OCI-LY7 (cell line): ENCODE data around the gene MAU2. TPM values are rescaled to one million over a fixed set of nuclear protein-coding genes. Genes with fewer than 3 reads are reported as not detected.
A peak's percentile ranks its signal among the peaks of the same experiment; 100 is the strongest.

Experiments
- BruUV-seq: library from RNA; stranded (reverse); fragments of 400-500 nt; replicated peaks from 2 replicates; lab custom pipeline; 2021; lab: Mats Ljungman, UMichigan
- CTCF ChIA-PET: fragments of 300-600 bp; sonication (Branson Sonifier 250); formaldehyde crosslinking; loops from one replicate; lab custom pipeline; 2022; ENCODE audit warnings: antibody characterized with exemption; ENCODE audit not compliant: unreplicated experiment; lab: Charles Lee
- POLR2A ChIA-PET: fragments of 300-600 bp; sonication (Branson Sonifier 250); formaldehyde crosslinking; loops from one replicate; lab custom pipeline; 2022; ENCODE audit warnings: antibody characterized with exemption; lab: Charles Lee
- DNase-seq: peaks from one replicate; pipeline ENCODE4 v3.0.0-alpha.2; 2015; ENCODE audit warnings: low spot score
- H2AFZ ChIP-seq: fragments of 200-600 bp; sonication (generic), shearing (Covaris generic); 2 replicates; pipeline ENCODE4 v1.6.1; 2014; ENCODE audit warnings: mild to moderate bottlenecking, antibody characterized with exemption, low read length, moderate library complexity
- H3K27ac ChIP-seq: fragments of 200-600 bp; sonication (generic); 2 replicates; pipeline ENCODE4 v1.5.1; 2014; ENCODE audit warnings: mixed run types, low read depth, mild to moderate bottlenecking, moderate library complexity, low read length, inconsistent platforms; ENCODE audit not compliant: poor library complexity, severe bottlenecking
- H3K36me3 ChIP-seq: fragments of 200-600 bp; sonication (generic); 2 replicates; pipeline ENCODE4 v1.6.1; 2014; ENCODE audit warnings: mild to moderate bottlenecking, antibody characterized with exemption, low read length, moderate library complexity, mixed read lengths; ENCODE audit not compliant: insufficient read depth
- H3K4me1 ChIP-seq: fragments of 200-600 bp; sonication (generic); 2 replicates; pipeline ENCODE4 v1.5.1; 2014; ENCODE audit warnings: mild to moderate bottlenecking, low read length; ENCODE audit not compliant: insufficient read depth, poor library complexity, severe bottlenecking
- H3K4me2 ChIP-seq: fragments of 200-600 bp; sonication (generic); 2 replicates; pipeline ENCODE4 v1.6.1; 2014; ENCODE audit warnings: mild to moderate bottlenecking, low read length
- H3K4me3 ChIP-seq: fragments of 200-600 bp; sonication (generic); 2 replicates; pipeline ENCODE4 v1.5.1; 2014; ENCODE audit warnings: mild to moderate bottlenecking, low read depth, low read length; ENCODE audit not compliant: poor library complexity, severe bottlenecking
- H3K79me2 ChIP-seq: fragments of 200-600 bp; sonication (generic); 2 replicates; pipeline ENCODE4 v1.6.1; 2016; ENCODE audit warnings: low read depth, mild to moderate bottlenecking, low read length, moderate library complexity, mixed read lengths; ENCODE audit not compliant: insufficient read depth
- H3K9me2 ChIP-seq: fragments of 200-600 bp; sonication (generic); 2 replicates; pipeline ENCODE4 v1.6.1; 2016; ENCODE audit warnings: mild to moderate bottlenecking, low read length, mixed read lengths; ENCODE audit not compliant: insufficient read depth
- H3K9me3 ChIP-seq: fragments of 200-600 bp; sonication (generic); 2 replicates; pipeline ENCODE4 v1.6.1; 2014; ENCODE audit warnings: mild to moderate bottlenecking, mixed run types, low read length, mixed read lengths
- H4K20me1 ChIP-seq: fragments of 200-600 bp; sonication (generic); 2 replicates; pipeline ENCODE4 v1.6.1; 2014; ENCODE audit warnings: mild to moderate bottlenecking, antibody characterized with exemption, low read length, moderate library complexity, mixed read lengths; ENCODE audit not compliant: insufficient read depth
- CTCF ChIP-seq: fragments of 200-600 bp; sonication (generic); conservative IDR thresholded peaks from 2 replicates; pipeline ENCODE4 v1.5.1; 2014; ENCODE audit warnings: mild to moderate bottlenecking, antibody characterized with exemption, low read length, moderate library complexity, mixed read lengths
- EZH2phosphoT487 ChIP-seq: fragments of 200-600 bp; sonication (generic); IDR thresholded peaks from 2 replicates; pipeline ENCODE4 v1.6.1; 2018; ENCODE audit warnings: low read depth, borderline replicate concordance, mild to moderate bottlenecking, mixed run types, antibody characterized with exemption, low read length, moderate library complexity, mixed read lengths
- intact Hi-C: fragments of 100-400 bp; cut with micrococcal nuclease; formaldehyde crosslinking; loops from one replicate; pipeline ENCODE4 v1.10.0; 2022; ENCODE audit not compliant: unreplicated experiment
- total RNA-seq, 2 experiments: library from RNA; depleted of rRNA in 1 of 2; stranded (reverse); fragments of >200 nt in 1 of 2; shearing (Covaris generic) in 1 of 2; gene quantifications; 2 replicates each; pipeline ENCODE4 v1.2.3, GENCODE V29; 2014 to 2022

Gene MAU2
- total RNA-seq, 2 experiments from 2014 or later: 58.7 to 81.7 TPM

DNA sequence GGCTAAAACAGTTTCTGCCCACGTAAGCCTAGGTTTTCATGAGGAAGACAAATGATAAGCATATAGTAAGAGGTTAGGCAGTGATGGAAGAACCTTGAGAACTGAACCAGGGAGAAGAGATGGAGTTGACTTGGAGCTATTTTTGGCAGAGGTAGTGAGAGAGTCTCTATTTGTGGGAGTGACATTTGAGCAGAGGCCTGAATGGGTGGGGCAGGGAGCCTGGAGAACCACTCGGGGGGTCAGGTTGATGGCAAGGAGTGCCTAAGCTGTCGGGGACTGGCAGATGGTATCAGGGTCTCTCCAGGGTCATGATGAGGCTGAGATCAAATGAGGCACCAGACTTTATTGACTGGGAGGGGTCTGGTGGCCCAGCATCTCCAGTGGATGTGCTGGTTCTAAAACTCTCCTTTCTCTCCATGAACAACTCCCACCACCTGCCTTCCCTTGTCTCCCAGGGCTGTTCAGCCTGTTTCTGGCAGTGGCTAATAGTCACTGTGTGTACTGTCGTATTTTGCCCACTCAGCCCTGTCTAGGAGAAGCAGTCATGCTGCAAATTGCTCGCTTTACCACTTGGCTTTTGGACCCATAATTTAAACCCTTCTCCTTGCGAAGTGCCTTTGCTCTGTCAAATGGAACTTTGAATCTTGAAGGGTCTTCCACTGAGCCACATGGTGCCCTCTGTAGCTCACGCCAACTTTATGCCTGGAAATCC is 3.6 kb downstream of the MAU2 start:
- no peaks in the 10 kb centered on the region for H3K9me3 ChIP-seq
- TSS peak; percentile 39 for BruUV-seq
- ChIA-PET POLR2A (interaction anchor here (0.5 to 0.6 kb wide), 2 partner anchors 31 to 71 kb away, joined by 4 to 6 read pairs; no protein-coding TSS in a partner anchor), CTCF (no interaction called here)
- no peak overlapping the region for H3K27ac ChIP-seq
- no peak for DNase-seq
- H3K4me3 ChIP-seq: no peak overlapping the region
- no peak overlapping the region for H2AFZ ChIP-seq
- TF ChIP-seq EZH2phosphoT487: no peak
- no peak for TF ChIP-seq CTCF
- no peaks in the 10 kb centered on the region for H3K9me2 ChIP-seq
- intact Hi-C loops: loop anchor here (10.0 kb wide), 2 partner anchors 119 to 259 kb away; partner anchors contain the start of genes NR2C2AP and SLC25A42
- peaks cover 61% of the 10 kb centered on the region for H3K36me3 ChIP-seq
- H3K79me2 ChIP-seq: peaks cover 69% of the 10 kb centered on the region
- H3K4me2 ChIP-seq: peak overlapping the region; percentile 19; the same call in 1 of the 2 replicates
- no peaks in the 10 kb centered on the region for H4K20me1 ChIP-seq
- H3K4me1 ChIP-seq: peaks cover 19% of the 10 kb centered on the region

- Histone ChIP-seq H3K79me2 (peaks cover 41% of the 10 kb centered on the region), H3K4me1 (peaks cover 8% of the 10 kb centered on the region), H2AFZ (no peak overlapping the region), H3K36me3 (peaks cover 88% of the 10 kb centered on the region), H4K20me1 (no peaks in the 10 kb centered on the region), H3K4me2 (no peak overlapping the region), H3K4me3 (no peak overlapping the region), H3K27ac (no peak overlapping the region), H3K9me3 (no peaks in the 10 kb centered on the region), H3K9me2 (no peaks in the 10 kb centered on the region)
- no peak for DNase-seq
- TF ChIP-seq EZH2phosphoT487 (no peak), CTCF (no peak)
- CTCF ChIA-PET: no interaction called here
- POLR2A ChIA-PET: no interaction called here
- intact Hi-C loops: loop anchor here (10.0 kb wide), 2 partner anchors 123 to 263 kb away; partner anchors contain the start of genes NR2C2AP and SLC25A42
- BruUV-seq: no TSS peak
These were observed 7.0 kb downstream of the MAU2 start for GRCh38 chr19:19327672-19328071.

DNA sequence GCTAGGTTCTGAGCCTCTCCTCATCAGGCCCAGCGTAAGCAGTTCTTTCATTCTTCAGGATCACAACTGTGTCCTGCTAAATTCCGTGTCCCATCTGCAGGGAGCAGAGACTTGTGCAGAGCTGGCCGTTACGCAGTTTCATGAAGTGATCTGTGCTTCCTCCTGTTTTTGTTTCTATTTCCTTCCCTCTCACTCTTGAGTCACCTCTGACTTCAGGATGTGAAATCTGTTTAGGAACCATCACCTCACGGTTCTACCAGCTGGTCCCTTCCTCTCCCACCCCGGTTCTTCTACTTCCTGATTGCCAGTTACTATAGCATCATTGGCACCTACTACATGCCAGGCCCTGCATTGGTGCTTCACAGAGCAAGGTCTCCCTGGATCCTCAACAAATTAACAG is 8.5 kb downstream of the MAU2 start:
- POLR2A ChIA-PET: interaction anchor here (1.0 kb wide), 1 partner anchor 35 kb away, joined by 3 read pairs; no protein-coding TSS in a partner anchor
- Histone ChIP-seq H3K36me3 (peaks cover 80% of the 10 kb centered on the region), H4K20me1 (no peaks in the 10 kb centered on the region), H3K9me2 (no peaks in the 10 kb centered on the region), H3K79me2 (peaks cover 26% of the 10 kb centered on the region; the same call in 1 of the 2 replicates), H2AFZ (no peak overlapping the region), H3K4me1 (peaks cover under 1% of the 10 kb centered on the region), H3K4me2 (no peak overlapping the region), H3K4me3 (no peak overlapping the region), H3K27ac (no peak overlapping the region), H3K9me3 (no peaks in the 10 kb centered on the region)
- no peak for DNase-seq
- CTCF ChIA-PET: no interaction called here
- no TSS peak for BruUV-seq
- intact Hi-C loops: loop anchor here (10.0 kb wide), 2 partner anchors 124 to 264 kb away; partner anchors contain the start of genes NR2C2AP and SLC25A42
- TF ChIP-seq EZH2phosphoT487 (no peak), CTCF (no peak)
